ENCODE data around the gene SUPT4H1. TPM values are rescaled to one million over a fixed set of nuclear protein-coding genes. Genes with fewer than 3 reads are reported as not detected.
A peak's percentile ranks its signal among the peaks of the same experiment; 100 is the strongest.

The SUPT4H1 gene
- total RNA-seq, 3 donors from 2014 or later (not counting 1 experiment from before 2014, with no cell fraction given): 55.9 to 68.3 (median 68.1) TPM

DNA sequence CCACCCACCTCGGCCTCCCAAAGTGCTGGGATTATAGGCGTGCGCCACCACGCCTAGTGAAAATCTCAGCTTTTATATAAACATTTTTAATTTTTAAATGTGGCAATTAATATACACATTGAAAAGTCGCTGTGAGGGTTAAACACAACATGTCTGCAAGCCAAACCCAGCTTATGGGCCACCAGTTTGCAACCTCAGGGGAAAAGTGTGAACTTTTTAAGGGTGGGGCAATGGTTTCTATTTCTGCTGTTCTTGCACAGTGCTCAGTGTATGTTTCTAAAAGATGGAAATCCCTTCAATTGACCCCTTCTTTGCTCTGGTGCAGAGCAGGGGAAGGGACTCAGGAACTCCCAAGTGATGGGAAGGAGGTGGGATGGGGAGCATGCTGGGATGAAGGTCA, 18.3 kb upstream of the SUPT4H1 start:
- DNase-seq (no peak), ATAC-seq (peak; percentile 63 to 81 (median 69))
- H3K4me1 ChIP-seq (ENCODE audit: control insufficient read depth, insufficient read depth, low read length): peaks cover 31% of the 10 kb centered on the region
- no peaks in the 10 kb centered on the region for H3K9me3 ChIP-seq (ENCODE audit: control insufficient read depth, insufficient read depth, low read length)
- H3K4me3 ChIP-seq (ENCODE audit: low read length): no peak overlapping the region
- Mint-ChIP-seq H3K27me3 (ENCODE audit: low read depth in 2 of 2) (no peaks in the 10 kb centered on the region), H3K4me1 (peaks cover 44% of the 10 kb centered on the region in 2 donors), H3K27ac (peak overlapping the region; percentile 75 to 88), H3K4me3 (peak overlapping the region; percentile 77), H3K36me3 (no peaks in the 10 kb centered on the region), H3K9me3 (no peaks in the 10 kb centered on the region)
- WGBS (ENCODE audit: insufficient coverage): 10% methylated on average over 1 of the region's 5 CpGs
- H3K36me3 ChIP-seq (ENCODE audit: control insufficient read depth, insufficient read depth, low read length): no peaks in the 10 kb centered on the region
- TF ChIP-seq, protein P1, sequence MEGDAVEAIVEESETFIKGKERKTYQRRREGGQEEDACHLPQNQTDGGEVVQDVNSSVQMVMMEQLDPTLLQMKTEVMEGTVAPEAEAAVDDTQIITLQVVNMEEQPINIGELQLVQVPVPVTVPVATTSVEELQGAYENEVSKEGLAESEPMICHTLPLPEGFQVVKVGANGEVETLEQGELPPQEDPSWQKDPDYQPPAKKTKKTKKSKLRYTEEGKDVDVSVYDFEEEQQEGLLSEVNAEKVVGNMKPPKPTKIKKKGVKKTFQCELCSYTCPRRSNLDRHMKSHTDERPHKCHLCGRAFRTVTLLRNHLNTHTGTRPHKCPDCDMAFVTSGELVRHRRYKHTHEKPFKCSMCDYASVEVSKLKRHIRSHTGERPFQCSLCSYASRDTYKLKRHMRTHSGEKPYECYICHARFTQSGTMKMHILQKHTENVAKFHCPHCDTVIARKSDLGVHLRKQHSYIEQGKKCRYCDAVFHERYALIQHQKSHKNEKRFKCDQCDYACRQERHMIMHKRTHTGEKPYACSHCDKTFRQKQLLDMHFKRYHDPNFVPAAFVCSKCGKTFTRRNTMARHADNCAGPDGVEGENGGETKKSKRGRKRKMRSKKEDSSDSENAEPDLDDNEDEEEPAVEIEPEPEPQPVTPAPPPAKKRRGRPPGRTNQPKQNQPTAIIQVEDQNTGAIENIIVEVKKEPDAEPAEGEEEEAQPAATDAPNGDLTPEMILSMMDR (IDR thresholded peaks at IDR 0.05): no peak
- H3K27ac ChIP-seq (ENCODE audit: low read length): no peak overlapping the region
- H3K27me3 ChIP-seq (ENCODE audit: control insufficient read depth, insufficient read depth, low read length): no peaks in the 10 kb centered on the region
- intact Hi-C loops (cut with micrococcal nuclease): no loop called here

- no peak overlapping the region for H3K4me3 ChIP-seq (ENCODE audit: low read length)
- no peaks in the 10 kb centered on the region for H3K9me3 Mint-ChIP-seq
- WGBS (ENCODE audit: insufficient coverage): 61% methylated on average over 5 of the region's 5 CpGs
- TF ChIP-seq, protein P1 (IDR thresholded peaks at IDR 0.05): no peak
- intact Hi-C loops (cut with micrococcal nuclease): no loop called here
- peak overlapping the region; percentile 81 to 88 for H3K27ac Mint-ChIP-seq
- no peaks in the 10 kb centered on the region for H3K36me3 Mint-ChIP-seq
- peak overlapping the region; percentile 24 for H3K27ac ChIP-seq (ENCODE audit: low read length)
- no peaks in the 10 kb centered on the region for H3K27me3 Mint-ChIP-seq (ENCODE audit: low read depth in 2 of 2)
- H3K4me1 Mint-ChIP-seq: peaks cover 40 to 47% of the 10 kb centered on the region in 2 donors
- no peaks in the 10 kb centered on the region for H3K36me3 ChIP-seq (ENCODE audit: control insufficient read depth, insufficient read depth, low read length)
- H3K4me1 ChIP-seq (ENCODE audit: control insufficient read depth, insufficient read depth, low read length): peaks cover 31% of the 10 kb centered on the region
- peak in 2 of 3 donors; percentile 52 to 57 for ATAC-seq
- DNase-seq: no peak
- H3K9me3 ChIP-seq (ENCODE audit: control insufficient read depth, insufficient read depth, low read length): no peaks in the 10 kb centered on the region
- no peaks in the 10 kb centered on the region for H3K27me3 ChIP-seq (ENCODE audit: control insufficient read depth, insufficient read depth, low read length)
- peak overlapping the region; percentile 77 for H3K4me3 Mint-ChIP-seq
Observed at GRCh38 chr17:58369214-58370031, 17.4 kb upstream of the SUPT4H1 start.

GRCh38 chr17:58368860-58369213, 16.8 kb upstream of the SUPT4H1 start:
- no peaks in the 10 kb centered on the region for H3K36me3 Mint-ChIP-seq
- ATAC-seq (no peak), DNase-seq (no peak)
- peaks cover 43 to 47% of the 10 kb centered on the region in 2 donors for H3K4me1 Mint-ChIP-seq
- Histone ChIP-seq H3K4me1 (ENCODE audit: control insufficient read depth, insufficient read depth, low read length) (peaks cover 31% of the 10 kb centered on the region), H3K27me3 (ENCODE audit: control insufficient read depth, insufficient read depth, low read length) (no peaks in the 10 kb centered on the region), H3K36me3 (ENCODE audit: control insufficient read depth, insufficient read depth, low read length) (no peaks in the 10 kb centered on the region), H3K9me3 (ENCODE audit: control insufficient read depth, insufficient read depth, low read length) (no peaks in the 10 kb centered on the region), H3K27ac (ENCODE audit: low read length) (peak overlapping the region; percentile 24), H3K4me3 (ENCODE audit: low read length) (no peak overlapping the region)
- no peaks in the 10 kb centered on the region for H3K27me3 Mint-ChIP-seq (ENCODE audit: low read depth in 2 of 2)
- H3K9me3 Mint-ChIP-seq: no peaks in the 10 kb centered on the region
- 76% methylated on average over 2 of the region's 3 CpGs for WGBS (ENCODE audit: insufficient coverage)
- H3K4me3 Mint-ChIP-seq: no peak overlapping the region
- peak overlapping the region; percentile 81 to 88 for H3K27ac Mint-ChIP-seq
- TF ChIP-seq, protein P1 (IDR thresholded peaks at IDR 0.05): no peak
- intact Hi-C loops (cut with micrococcal nuclease): no loop called here
